NT2/D1 (cell line): Measurements from ENCODE around the gene TM4SF4.

Experiments used
- DNase-seq: peaks from one replicate; pipeline ENCODE4 v3.0.0-alpha.2; 2011; ENCODE audit warnings: low read depth, low spot score
- H3K27me3 ChIP-seq: 2 replicates; pipeline ENCODE4 v1.6.0; 2011; ENCODE audit warnings: mild to moderate bottlenecking; ENCODE audit not compliant: insufficient read length, insufficient read depth
- H3K36me3 ChIP-seq: 2 replicates; pipeline ENCODE4 v1.6.1; 2011; ENCODE audit warnings: mild to moderate bottlenecking, low read length, mixed read lengths; ENCODE audit not compliant: insufficient read depth, insufficient read length
- H3K4me1 ChIP-seq: 2 replicates; pipeline ENCODE4 v1.5.1; 2011; ENCODE audit not compliant: insufficient read depth, insufficient read length
- H3K4me3 ChIP-seq: 2 replicates; pipeline ENCODE4 v1.5.1; 2011; ENCODE audit warnings: low read depth; ENCODE audit not compliant: insufficient read length
- H3K9ac ChIP-seq: 2 replicates; pipeline ENCODE4 v1.6.0; 2011; ENCODE audit warnings: low read depth; ENCODE audit not compliant: insufficient read length
- H3K9me3 ChIP-seq: 2 replicates; pipeline ENCODE4 v1.5.1; 2011; ENCODE audit warnings: mild to moderate bottlenecking, low read length; ENCODE audit not compliant: insufficient read depth
- SUZ12 ChIP-seq: IDR thresholded peaks from 2 replicates; pipeline ENCODE4 v1.6.1; 2011; ENCODE audit not compliant: insufficient read length, insufficient read depth; ENCODE audit errors: extremely low read depth
- YY1 ChIP-seq: IDR thresholded peaks from 2 replicates; pipeline ENCODE4 v1.6.1; 2011; ENCODE audit not compliant: insufficient read length, insufficient read depth
- ZNF274 ChIP-seq: IDR thresholded peaks from 2 replicates; pipeline ENCODE4 v1.6.1; 2011; ENCODE audit warnings: mild to moderate bottlenecking, low read depth, low read length

The TM4SF4 gene

GRCh38 chr3:149545049-149545448 is 70.6 kb downstream of the TM4SF4 start:
- no peak for DNase-seq
- Histone ChIP-seq H3K36me3 (peaks cover 18% of the 10 kb centered on the region), H3K4me3 (no peak overlapping the region), H3K9ac (no peak overlapping the region), H3K4me1 (peaks cover 4% of the 10 kb centered on the region), H3K9me3 (no peaks in the 10 kb centered on the region), H3K27me3 (no peaks in the 10 kb centered on the region)
- TF ChIP-seq SUZ12: no peak

GRCh38 chr3:149547413-149547812 is 72.9 kb downstream of the TM4SF4 start:
- no peaks in the 10 kb centered on the region for H3K9me3 ChIP-seq
- peaks cover 5% of the 10 kb centered on the region for H3K36me3 ChIP-seq
- H3K27me3 ChIP-seq: no peaks in the 10 kb centered on the region
- H3K4me3 ChIP-seq: no peak overlapping the region
- TF ChIP-seq ZNF274: no peak
- no peak for TF ChIP-seq YY1
- no peak for TF ChIP-seq SUZ12
- no peak overlapping the region for H3K9ac ChIP-seq
- H3K4me1 ChIP-seq: peaks cover 4% of the 10 kb centered on the region
- DNase-seq: no peak

DNA sequence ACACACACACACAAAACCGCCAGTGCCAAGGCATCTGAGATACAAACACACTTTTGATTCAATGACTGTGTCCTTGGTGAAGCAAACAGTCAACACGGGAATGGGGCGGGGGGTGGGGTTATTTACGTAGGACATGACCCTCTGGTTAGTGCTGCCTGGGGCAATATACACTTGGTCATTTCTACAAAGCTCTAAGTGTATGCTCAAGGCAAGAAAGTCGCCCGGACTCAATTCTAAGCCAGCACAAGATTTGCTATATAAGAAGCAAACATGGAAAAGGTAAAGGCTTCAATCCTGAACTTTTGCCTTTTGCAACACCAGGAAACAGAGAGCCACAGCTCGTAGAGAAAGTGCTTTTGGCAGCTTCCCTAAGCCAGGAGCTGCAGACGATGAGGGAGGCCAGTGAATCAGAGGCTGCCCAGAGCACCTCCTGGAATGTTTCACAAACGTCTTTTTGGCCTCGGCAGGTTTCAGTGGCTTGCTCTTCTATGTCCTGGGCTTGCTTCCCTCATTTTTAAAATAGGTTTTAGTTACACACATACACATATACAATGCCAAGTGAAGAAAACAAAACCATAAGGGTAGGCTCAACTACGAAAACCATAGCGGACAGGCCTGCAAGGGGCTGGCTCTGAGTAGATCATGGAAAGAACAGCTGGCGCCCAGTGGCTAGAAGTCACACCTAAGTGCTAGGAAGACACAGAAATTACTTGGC is 73.6 kb downstream of the TM4SF4 start:
- TF ChIP-seq SUZ12 (no peak), ZNF274 (no peak), YY1 (no peak)
- H3K36me3 ChIP-seq: peaks cover 8% of the 10 kb centered on the region
- no peak overlapping the region for H3K9ac ChIP-seq
- no peaks in the 10 kb centered on the region for H3K9me3 ChIP-seq
- H3K27me3 ChIP-seq: no peaks in the 10 kb centered on the region
- no peak for DNase-seq
- no peak overlapping the region for H3K4me3 ChIP-seq
- H3K4me1 ChIP-seq: peaks cover 4% of the 10 kb centered on the region

GRCh38 chr3:149548669-149549065 is 74.2 kb downstream of the TM4SF4 start:
- Histone ChIP-seq H3K9me3 (no peaks in the 10 kb centered on the region), H3K4me3 (no peak overlapping the region), H3K4me1 (peaks cover 4% of the 10 kb centered on the region), H3K36me3 (peaks cover 11% of the 10 kb centered on the region), H3K27me3 (no peaks in the 10 kb centered on the region), H3K9ac (no peak overlapping the region)
- DNase-seq: no peak
- TF ChIP-seq SUZ12 (no peak), YY1 (no peak), ZNF274 (no peak)

- DNase-seq: no peak
- Histone ChIP-seq H3K27me3 (no peaks in the 10 kb centered on the region), H3K9me3 (no peaks in the 10 kb centered on the region), H3K9ac (no peak overlapping the region), H3K4me1 (peaks cover 4% of the 10 kb centered on the region), H3K36me3 (peaks cover 11% of the 10 kb centered on the region), H3K4me3 (no peak overlapping the region)
- TF ChIP-seq YY1 (no peak), SUZ12 (no peak), ZNF274 (no peak)
Observed at GRCh38 chr3:149551500-149551899, 77.0 kb downstream of the TM4SF4 start.

DNA sequence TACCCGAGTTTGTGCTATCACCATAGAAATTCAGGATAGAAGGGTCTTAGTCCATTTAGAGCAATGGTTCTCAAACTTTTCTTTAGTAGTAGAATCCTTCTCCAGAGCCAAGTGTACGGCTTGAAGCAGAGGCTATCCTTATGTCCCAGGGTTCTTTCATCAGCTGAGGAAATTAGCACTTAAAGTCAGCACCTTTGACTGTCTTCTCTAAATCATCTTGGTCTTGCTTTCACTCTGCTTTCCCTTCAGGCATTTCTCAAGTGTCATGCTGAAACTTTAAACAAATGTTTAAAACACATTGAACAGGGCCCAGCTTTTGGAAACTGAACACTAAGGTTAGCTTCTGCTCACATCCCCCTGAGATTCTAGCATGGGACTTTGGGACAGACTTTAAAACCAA is 78.2 kb downstream of the TM4SF4 start:
- Histone ChIP-seq H3K27me3 (no peaks in the 10 kb centered on the region), H3K4me3 (no peak overlapping the region), H3K36me3 (peaks cover 11% of the 10 kb centered on the region), H3K9me3 (no peaks in the 10 kb centered on the region), H3K4me1 (peaks cover 4% of the 10 kb centered on the region), H3K9ac (no peak overlapping the region)
- DNase-seq: no peak
- TF ChIP-seq YY1: no peak
- TF ChIP-seq ZNF274: no peak
- TF ChIP-seq SUZ12: no peak
